GM12878 (cell line): ENCODE measurements around the gene GJD3. TPM values are rescaled to one million over a fixed set of nuclear protein-coding genes. Genes with fewer than 3 reads are reported as not detected.

Experiments
- ATAC-seq: fragments of 200-7000 bp; cut with Tn5 transposase; 3 replicates; pipeline ENCODE4 v1.9.1; 2020; ENCODE audit warnings: mild to moderate bottlenecking, moderate library complexity
- BruUV-seq: library from RNA; stranded (reverse); fragments of 400-500 nt; replicated peaks from 2 replicates; lab custom pipeline; 2021; lab: Mats Ljungman, UMichigan
- CTCF ChIA-PET: fragments of 300-600 bp; sonication (Branson Sonifier 250); formaldehyde crosslinking; extraction: SDS; loops from one replicate; lab custom pipeline; 2021; ENCODE audit warnings: inconsistent platforms; lab: Yijun Ruan, JAX
- POLR2A ChIA-PET: fragments of 350-600 bp; formaldehyde crosslinking; extraction: SDS; loops from one replicate; lab custom pipeline; 2021; ENCODE audit warnings: inconsistent platforms; lab: Charles Lee
- RAD21 ChIA-PET: fragments of 300-600 bp; sonication (Branson Sonifier 250); formaldehyde crosslinking; loops from one replicate; lab custom pipeline; 2023; ENCODE audit warnings: antibody characterized with exemption; ENCODE audit not compliant: unreplicated experiment; lab: Charles Lee
- SMC1A ChIA-PET: fragments of 300-600 bp; sonication (Branson Sonifier 250); formaldehyde crosslinking; loops from one replicate; lab custom pipeline; 2023; ENCODE audit not compliant: unreplicated experiment, uncharacterized antibody; lab: Charles Lee
- DNase-seq: peaks from one replicate; pipeline ENCODE4 v3.0.0-alpha.2; 2011; ENCODE audit warnings: low read depth, low spot score
- FAIRE-seq: peaks from 3 replicates; lab custom pipeline; 2011; peaks lifted over from hg19 to GRCh38; lab: Jason Lieb, UNC
- H2AFZ ChIP-seq: 2 replicates; pipeline ENCODE4 v1.6.0; 2011; ENCODE audit warnings: low read depth, low read length, control low read depth; ENCODE audit not compliant: control insufficient read depth
- H3K27ac ChIP-seq: 2 replicates; pipeline ENCODE4 v1.5.1; 2011; ENCODE audit warnings: control low read depth; ENCODE audit not compliant: control insufficient read depth, insufficient read depth
- H3K27me3 ChIP-seq, 2 experiments: replicated peaks in 1 of 2; 2 replicates each; pipeline versions ENCODE4 v1.6.0 to v1.6.1; 2011; ENCODE audit warnings: low read length in 1 of 2; ENCODE audit not compliant: control insufficient read depth in 2 of 2, insufficient read depth in 2 of 2
- H3K36me3 ChIP-seq, 2 experiments: 2 replicates each; pipeline ENCODE4 v1.5.1; 2011; ENCODE audit warnings: low read length in 1 of 2; ENCODE audit not compliant: control insufficient read depth in 2 of 2, insufficient read depth in 2 of 2
- H3K4me1 ChIP-seq: 2 replicates; pipeline ENCODE4 v1.6.1; 2011; ENCODE audit warnings: mild to moderate bottlenecking, low read length, moderate library complexity, mixed read lengths; ENCODE audit not compliant: control insufficient read depth, insufficient read depth
- H3K4me2 ChIP-seq: 2 replicates; pipeline ENCODE4 v1.6.0; 2011; ENCODE audit warnings: control low read depth; ENCODE audit not compliant: control insufficient read depth, insufficient read depth
- H3K4me3 ChIP-seq: fragments of 200-600 bp; sonication (generic); 2 replicates; pipeline ENCODE4 v1.5.1; 2016
- H3K79me2 ChIP-seq: 2 replicates; pipeline ENCODE4 v1.6.0; 2011; ENCODE audit warnings: low read length; ENCODE audit not compliant: control insufficient read depth, insufficient read depth
- H3K9ac ChIP-seq: 2 replicates; pipeline ENCODE4 v1.8.0; 2011; ENCODE audit warnings: low read length, control low read depth, mixed read lengths; ENCODE audit not compliant: control insufficient read depth, insufficient read depth
- H3K9me3 ChIP-seq: replicated peaks from 3 replicates; pipeline ENCODE4 v1.5.1; 2011; ENCODE audit warnings: mild to moderate bottlenecking, low read length; ENCODE audit not compliant: control insufficient read depth, insufficient read depth
- H4K20me1 ChIP-seq: 2 replicates; pipeline ENCODE4 v1.6.0; 2011; ENCODE audit not compliant: control insufficient read depth, insufficient read depth
- CREB1 ChIP-seq: IDR thresholded peaks from 2 replicates; pipeline ENCODE4 v1.6.1; 2012; ENCODE audit warnings: low read depth, mild to moderate bottlenecking, inconsistent platforms
- CREM ChIP-seq: IDR thresholded peaks from 2 replicates; pipeline ENCODE4 v1.6.1; 2014; ENCODE audit warnings: antibody characterized with exemption, low read depth
- EED ChIP-seq: sonication (generic); IDR thresholded peaks from 2 replicates; pipeline ENCODE4 v1.6.1; 2016; ENCODE audit warnings: antibody characterized with exemption, low read depth
- IKZF1 ChIP-seq: fragments of 450-650 bp; conservative IDR thresholded peaks from 2 replicates; pipeline ENCODE4 v1.6.1; 2017; ENCODE audit warnings: antibody characterized with exemption, mild to moderate bottlenecking
- WGBS: methylation state at CpG from one replicate; pipeline ENCODE4 v1.1.6; 2016; ENCODE audit warnings: low lambda C conversion rate; ENCODE audit not compliant: insufficient replicate concordance, insufficient coverage; ENCODE audit errors: missing lambda C conversion rate; 5-methylcytosine and 5-hydroxymethylcytosine counted together
- in situ Hi-C: fragments of 300-500 bp; cut with MboI; formaldehyde crosslinking; loops from 9 replicates; pipeline ENCODE4 v1.14.3; 2018; ENCODE audit warnings: mixed read lengths
- intact Hi-C: fragments of 100-400 bp; cut with micrococcal nuclease; formaldehyde crosslinking; loops from one replicate; pipeline ENCODE4 v1.14.2; 2022; ENCODE audit not compliant: unreplicated experiment
- polyA plus RNA-seq, 11 experiments: library from polyadenylated mRNA; depleted of rRNA in 4 of 11; unstranded in 6 of 11; stranded (reverse) in 5 of 11; fragments of >200 nt; fragmentation: Nextera tagmentation in 4 of 11; fragmentation: Illumina TruSeq in 1 of 11; extraction: Ambion mirVana in 4 of 11; extraction: Trizol in 1 of 11; gene quantifications; 1 replicate in 1 of 11; 2 replicates in 10 of 11; pipeline versions ENCODE4 v1.2.1 to v1.2.3, GENCODE V29; 2011 to 2016; ENCODE audit warnings: inconsistent platforms in 2 of 11, missing spikeins in 2 of 11, low read depth in 1 of 11
- total RNA-seq, 4 experiments: library from RNA; depleted of rRNA in 3 of 4; stranded (reverse); fragments of >200 nt in 3 of 4; fragmentation: Illumina TruSeq in 1 of 4; extraction: Trizol in 1 of 4; gene quantifications; 2 replicates each; pipeline versions ENCODE4 v1.2.1 to v1.2.3, GENCODE V29; 2013 to 2021

Gene GJD3
- total and polyA plus RNA-seq, 10 of the 15 experiments (the other 5 are each of a cell fraction or from before 2014, with no cell fraction given): 1.6 TPM; not detected in 9

GRCh38 chr17:40343219-40344119 lies 21.1 kb downstream of the GJD3 start:
- Histone ChIP-seq H3K4me2 (no peak overlapping the region; the same call in none of the 2 replicates), H3K79me2 (peaks cover 54% of the 10 kb centered on the region), H4K20me1 (no peaks in the 10 kb centered on the region), H3K36me3 (peaks cover 7 to 17% of the 10 kb centered on the region in 2 experiments; a peak in 3 of 4 replicates), H3K9ac (no peak overlapping the region), H3K4me3 (no peak overlapping the region), H3K9me3 (no peaks in the 10 kb centered on the region), H3K27ac (no peak overlapping the region), H2AFZ (no peak overlapping the region), H3K4me1 (peaks cover 48% of the 10 kb centered on the region), H3K27me3 (no peaks in the 10 kb centered on the region)
- DNase-seq: no peak
- RAD21 ChIA-PET: interaction anchor here (1.6 to 2.0 kb wide), 2 partner anchors 18 to 37 kb away, joined by 4 read pairs; no protein-coding TSS in a partner anchor
- CTCF ChIA-PET: interaction anchor here (0.5 to 3.6 kb wide), 3 partner anchors 11 to 40 kb away, joined by 3 to 16 read pairs (median 3); no protein-coding TSS in a partner anchor
- no TSS peak for BruUV-seq
- 86% methylated on average over 15 of the region's 15 CpGs for WGBS
- no peak for ATAC-seq
- SMC1A ChIA-PET: interaction anchor here (1.0 to 1.7 kb wide), 4 partner anchors 17 to 43 kb away, joined by 3 to 4 read pairs (median 4); no protein-coding TSS in a partner anchor
- TF ChIP-seq IKZF1: no peak
- TF ChIP-seq EED: peak; percentile 21; the same call in 1 of the 2 replicates
- TF ChIP-seq CREB1: 0 out of 2 replicates have a peak, but pooled peaks have one; percentile 1
- 0 out of 2 replicates have a peak, but pooled peaks have one; percentile 20 for TF ChIP-seq CREM
- intact Hi-C loops: no loop called here
- POLR2A ChIA-PET: interaction anchor here (1.2 kb wide), 1 partner anchor 17 kb away, joined by 3 read pairs; no protein-coding TSS in a partner anchor
- FAIRE-seq: no peak
- in situ Hi-C loops: no loop called here
